CD4-positive, alpha-beta T cell (primary cell): ENCODE results near the gene OBP2B. TPM values are rescaled to one million over a fixed set of nuclear protein-coding genes. Genes with fewer than 3 reads are reported as not detected.

Source experiments
- ATAC-seq: fragments of 200-7000 bp; cut with Tn5 transposase; one replicate; pipeline ENCODE4 v1.10.0; 2022; ENCODE audit warnings: mild to moderate bottlenecking; ENCODE audit not compliant: poor library complexity
- CTCF ChIA-PET: fragments of 350-600 bp; sonication (Branson Sonifier 250); formaldehyde crosslinking; loops from one replicate; lab custom pipeline; 2021; ENCODE audit warnings: antibody characterized with exemption, inconsistent platforms; lab: Charles Lee
- POLR2A ChIA-PET: fragments of 350-600 bp; sonication (Branson Sonifier 250); formaldehyde crosslinking; loops from one replicate; lab custom pipeline; 2021; ENCODE audit warnings: antibody characterized with exemption, inconsistent platforms; lab: Charles Lee
- DNase-seq, 14 experiments: peaks; one replicate each; pipeline ENCODE4 v3.0.0-alpha.2; 2013 to 2020; ENCODE audit warnings: mixed read lengths in 2 of 14
- H3K27ac ChIP-seq, 2 donors: one replicate each; pipeline versions ENCODE4 v1.5.1 to v1.7.0; 2013; ENCODE audit warnings: low read length in 2 of 2, low read depth in 1 of 2, mild to moderate bottlenecking in 1 of 2
- H3K27me3 ChIP-seq, 2 experiments: 1 replicate in 1 of 2; 2 replicates in 1 of 2; pipeline versions ENCODE4 v1.6.1 to v1.7.0; 2013; ENCODE audit warnings: low read length in 2 of 2, control low read depth in 1 of 2, mild to moderate bottlenecking in 1 of 2, moderate library complexity in 1 of 2; ENCODE audit not compliant: insufficient read depth in 2 of 2, control insufficient read depth in 1 of 2
- H3K36me3 ChIP-seq: one replicate; pipeline ENCODE4 v1.6.1; 2013; ENCODE audit warnings: low read length, control low read depth; ENCODE audit not compliant: insufficient read depth
- H3K4me1 ChIP-seq: one replicate; pipeline ENCODE4 v1.6.1; 2013; ENCODE audit warnings: low read length, control low read depth; ENCODE audit not compliant: insufficient read depth
- H3K4me3 ChIP-seq: one replicate; pipeline ENCODE4 v1.5.1; 2013; ENCODE audit warnings: mild to moderate bottlenecking, low read length, moderate library complexity
- H3K9me3 ChIP-seq, 2 experiments: 1 replicate in 1 of 2; 2 replicates in 1 of 2; pipeline versions ENCODE4 v1.6.1 to v1.7.0; 2013; ENCODE audit warnings: low read length in 2 of 2, mild to moderate bottlenecking in 2 of 2, control low read depth in 1 of 2, moderate library complexity in 1 of 2; ENCODE audit not compliant: control insufficient read depth in 1 of 2, insufficient read depth in 1 of 2
- H3K27ac Mint-ChIP-seq: one replicate; pipeline ENCODE4 v1.8.0; 2020; ENCODE audit warnings: mixed read lengths
- H3K27me3 Mint-ChIP-seq: one replicate; pipeline ENCODE4 v1.8.0; 2021; ENCODE audit warnings: mixed read lengths
- H3K36me3 Mint-ChIP-seq: one replicate; pipeline ENCODE4 v1.8.0; 2021; ENCODE audit warnings: low read depth, mixed read lengths
- H3K4me1 Mint-ChIP-seq: one replicate; pipeline ENCODE4 v1.8.0; 2021; ENCODE audit warnings: low read depth, mixed read lengths
- H3K4me3 Mint-ChIP-seq: one replicate; pipeline ENCODE4 v1.8.0; 2020; ENCODE audit warnings: mild to moderate bottlenecking, mixed read lengths
- H3K9me3 Mint-ChIP-seq: one replicate; pipeline ENCODE4 v1.8.0; 2020; ENCODE audit warnings: mixed read lengths
- intact Hi-C, 2 experiments: fragments of 100-400 bp; cut with DNase I in 1 of 2; cut with micrococcal nuclease in 1 of 2; formaldehyde crosslinking; loops; one replicate each; pipeline versions ENCODE4 v1.15.1 to v1.9.0; 2023 to 2025; cut with DNase I, micrococcal nuclease
- total RNA-seq, 174 experiments: library from RNA in 2 of 174; stranded (reverse) in 2 of 174; gene quantifications; one replicate each; pipeline ENCODE4 v1.2.3 and lab custom pipeline; 2021 to 2026
- TF ChIP-seq, protein P1 (sequence below): fragments of 200-600 bp; IDR thresholded peaks from one replicate; pipeline ENCODE4 v1.8.0; 2022; ENCODE audit warnings: antibody characterized with exemption, mild to moderate bottlenecking

The OBP2B gene
- total RNA-seq, 2 experiments from 2014 or later = not detected

DNA sequence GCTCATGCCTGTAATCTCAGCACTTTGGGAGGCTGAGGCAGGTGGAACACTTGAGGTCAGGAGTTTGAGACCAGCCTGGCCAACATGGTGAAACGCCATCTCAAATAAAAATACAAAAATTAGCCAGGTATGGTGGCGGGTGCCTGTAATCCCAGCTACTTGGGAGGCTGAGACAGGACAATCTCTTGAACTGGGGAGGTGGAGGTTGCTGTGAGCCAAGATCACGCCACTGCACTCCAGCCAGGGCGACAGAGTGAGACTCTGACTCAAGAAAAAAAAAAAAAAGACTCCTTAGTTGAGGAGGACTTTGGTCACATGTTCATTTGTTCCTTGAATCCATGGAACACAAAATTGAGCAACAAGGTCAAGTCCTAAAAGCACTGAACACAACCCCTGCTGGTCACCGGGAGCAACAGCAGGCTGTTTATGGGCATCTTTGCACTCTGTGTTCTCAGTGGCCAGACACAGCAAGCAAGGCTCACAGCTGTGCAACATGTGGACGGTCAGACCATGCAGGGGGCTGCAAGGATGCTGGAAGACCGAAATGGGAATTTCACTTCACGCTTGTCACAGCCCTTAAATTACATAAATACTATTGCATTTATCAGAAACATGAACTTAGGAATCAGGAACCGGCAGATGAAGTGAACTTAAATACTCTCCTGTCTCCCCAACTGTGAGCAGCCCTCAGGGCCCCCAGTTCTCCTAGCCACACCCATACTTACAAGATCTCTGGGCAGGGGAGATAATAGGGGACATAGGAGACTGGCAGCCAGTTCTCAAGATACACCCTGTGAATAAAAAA, 48.1 kb downstream of the OBP2B start:
- no peaks in the 10 kb centered on the region for H3K36me3 ChIP-seq
- CTCF ChIA-PET = interaction anchor here (0.6 to 1.7 kb wide), 4 partner anchors 14 to 449 kb away, joined by 3 to 7 read pairs (median 3); no protein-coding TSS in a partner anchor
- ATAC-seq (peak; percentile 80), DNase-seq (peak in 8 of 14 experiments; percentile 23 to 74 (median 38))
- H3K36me3 Mint-ChIP-seq = no peaks in the 10 kb centered on the region
- H3K27ac ChIP-seq = no peak overlapping the region
- H3K27ac Mint-ChIP-seq = no peak overlapping the region
- TF ChIP-seq, protein P1, sequence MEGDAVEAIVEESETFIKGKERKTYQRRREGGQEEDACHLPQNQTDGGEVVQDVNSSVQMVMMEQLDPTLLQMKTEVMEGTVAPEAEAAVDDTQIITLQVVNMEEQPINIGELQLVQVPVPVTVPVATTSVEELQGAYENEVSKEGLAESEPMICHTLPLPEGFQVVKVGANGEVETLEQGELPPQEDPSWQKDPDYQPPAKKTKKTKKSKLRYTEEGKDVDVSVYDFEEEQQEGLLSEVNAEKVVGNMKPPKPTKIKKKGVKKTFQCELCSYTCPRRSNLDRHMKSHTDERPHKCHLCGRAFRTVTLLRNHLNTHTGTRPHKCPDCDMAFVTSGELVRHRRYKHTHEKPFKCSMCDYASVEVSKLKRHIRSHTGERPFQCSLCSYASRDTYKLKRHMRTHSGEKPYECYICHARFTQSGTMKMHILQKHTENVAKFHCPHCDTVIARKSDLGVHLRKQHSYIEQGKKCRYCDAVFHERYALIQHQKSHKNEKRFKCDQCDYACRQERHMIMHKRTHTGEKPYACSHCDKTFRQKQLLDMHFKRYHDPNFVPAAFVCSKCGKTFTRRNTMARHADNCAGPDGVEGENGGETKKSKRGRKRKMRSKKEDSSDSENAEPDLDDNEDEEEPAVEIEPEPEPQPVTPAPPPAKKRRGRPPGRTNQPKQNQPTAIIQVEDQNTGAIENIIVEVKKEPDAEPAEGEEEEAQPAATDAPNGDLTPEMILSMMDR = peak; percentile 81
- peak overlapping the region; percentile 32 for H3K4me3 Mint-ChIP-seq
- H3K4me1 ChIP-seq = peaks cover 18% of the 10 kb centered on the region
- H3K9me3 ChIP-seq = no peaks in the 10 kb centered on the region
- H3K4me3 ChIP-seq = no peak overlapping the region
- H3K27me3 Mint-ChIP-seq = no peaks in the 10 kb centered on the region
- POLR2A ChIA-PET = no interaction called here
- peaks cover 13% of the 10 kb centered on the region for H3K4me1 Mint-ChIP-seq
- H3K9me3 Mint-ChIP-seq = no peaks in the 10 kb centered on the region
- intact Hi-C loops = no loop called here
- no peaks in the 10 kb centered on the region for H3K27me3 ChIP-seq

DNA sequence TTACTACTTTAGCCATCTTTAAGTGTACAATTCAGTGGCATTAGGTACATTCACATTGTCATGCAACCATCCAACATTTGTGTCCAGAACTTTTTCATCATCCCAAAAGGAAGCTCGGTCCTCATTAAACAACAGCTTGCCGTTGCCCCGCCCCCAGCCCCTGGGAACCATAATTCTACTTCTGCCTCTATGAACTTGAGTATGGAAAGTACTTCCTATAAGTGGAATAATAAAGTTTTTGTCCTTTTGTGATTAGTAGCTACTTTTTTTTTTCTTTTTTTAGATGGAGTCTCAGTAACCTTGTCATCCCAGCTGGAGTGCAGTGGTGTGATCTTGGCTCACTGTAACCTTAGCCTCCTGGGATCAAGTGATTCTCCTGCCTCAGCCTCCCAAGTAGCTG, 50.4 kb downstream of the OBP2B start:
- Histone ChIP-seq H3K4me1 (peaks cover 11% of the 10 kb centered on the region), H3K36me3 (no peaks in the 10 kb centered on the region), H3K27me3 (no peaks in the 10 kb centered on the region), H3K9me3 (no peaks in the 10 kb centered on the region), H3K4me3 (no peak overlapping the region), H3K27ac (no peak overlapping the region)
- Mint-ChIP-seq H3K36me3 (no peaks in the 10 kb centered on the region), H3K27ac (no peak overlapping the region), H3K4me3 (no peak overlapping the region), H3K4me1 (peaks cover 8% of the 10 kb centered on the region), H3K27me3 (no peaks in the 10 kb centered on the region), H3K9me3 (no peaks in the 10 kb centered on the region)
- ChIA-PET POLR2A (interaction anchor here (1.8 kb wide), 1 partner anchor 10 kb away, joined by 8 read pairs; no protein-coding TSS in a partner anchor), CTCF (no interaction called here)
- intact Hi-C loops = no loop called here
- ATAC-seq (no peak), DNase-seq (no peak)
- TF ChIP-seq, protein P1 = no peak

Other genes with a start within 250 kb of the OBP2B start
- under 1 TPM in 1 of 2 experiments, not detected in 1; 0.58 TPM for gene GFI1B, start 230.6 kb downstream of the OBP2B start, total RNA-seq
- 10 to 100 TPM; 49.0 to 52.4 TPM for gene GTF3C5, start 178.3 kb downstream of the OBP2B start, total RNA-seq
- under 1 TPM; 0.16 to 0.39 TPM for gene CEL, start 147.3 kb downstream of the OBP2B start, total RNA-seq
- gene RALGDS, start 88.0 kb downstream of the OBP2B start, total RNA-seq = 100 to 1,000 TPM; 166 to 168 TPM
- 1 to 10 TPM; 1.3 to 1.8 TPM for gene GBGT1, start 45.3 kb downstream of the OBP2B start, total RNA-seq
- gene ABO, start 66.0 kb upstream of the OBP2B start, total RNA-seq = under 1 TPM; 0.19 to 0.31 TPM
- gene SURF6, start 126.9 kb upstream of the OBP2B start, total RNA-seq = 10 to 100 TPM; 15.1 to 15.9 TPM
- 10 to 100 TPM; 15.7 to 18.0 TPM for gene MED22, start 138.9 kb upstream of the OBP2B start, total RNA-seq
- gene RPL7A, start 139.0 kb upstream of the OBP2B start, total RNA-seq = 1,000 to 10,000 TPM; 2,613 to 2,686 TPM
- gene SURF1, start 147.2 kb upstream of the OBP2B start, total RNA-seq = 10 to 100 TPM; 42.5 to 45.9 TPM
- 10 to 100 TPM; 12.7 TPM for gene SURF2, start 147.3 kb upstream of the OBP2B start, total RNA-seq
- gene SURF4, start 166.8 kb upstream of the OBP2B start, total RNA-seq = 10 to 100 TPM; 90.7 to 94.6 TPM
- gene STKLD1, start 167.1 kb upstream of the OBP2B start, total RNA-seq = 1 to 10 TPM in 1 of 2 experiments, under 1 TPM in 1; 0.59 to 1.0 TPM
- 10 to 100 TPM; 17.3 to 18.5 TPM for gene REXO4, start 208.8 kb upstream of the OBP2B start, total RNA-seq
- 1 to 10 TPM; 2.2 to 2.6 TPM for gene ADAMTS13, start 213.1 kb upstream of the OBP2B start, total RNA-seq